Measurements from ENCODE around the gene PP2D1.

DNA sequence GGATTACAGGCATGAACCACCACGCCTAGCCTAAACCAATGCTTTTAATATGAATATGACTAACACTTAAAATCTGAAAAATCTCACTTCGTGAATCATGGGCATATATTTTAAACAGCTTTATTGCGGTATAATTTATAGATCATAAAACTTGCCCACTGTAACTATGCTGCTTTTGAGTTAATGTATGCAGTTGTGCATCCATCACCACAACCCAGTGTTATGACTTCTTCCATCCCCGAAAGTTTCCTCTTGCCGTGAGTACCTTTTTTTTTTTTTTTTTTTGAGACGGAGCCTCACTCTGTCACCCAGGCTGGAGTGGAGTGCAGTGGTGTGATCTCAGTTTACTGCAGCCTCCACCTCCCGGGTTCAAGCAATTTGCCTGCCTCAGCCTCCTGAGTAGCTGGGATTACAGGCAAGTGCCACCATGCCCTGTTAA, 35.3 kb upstream of the PP2D1 start:
- TF ChIP-seq, protein P1, sequence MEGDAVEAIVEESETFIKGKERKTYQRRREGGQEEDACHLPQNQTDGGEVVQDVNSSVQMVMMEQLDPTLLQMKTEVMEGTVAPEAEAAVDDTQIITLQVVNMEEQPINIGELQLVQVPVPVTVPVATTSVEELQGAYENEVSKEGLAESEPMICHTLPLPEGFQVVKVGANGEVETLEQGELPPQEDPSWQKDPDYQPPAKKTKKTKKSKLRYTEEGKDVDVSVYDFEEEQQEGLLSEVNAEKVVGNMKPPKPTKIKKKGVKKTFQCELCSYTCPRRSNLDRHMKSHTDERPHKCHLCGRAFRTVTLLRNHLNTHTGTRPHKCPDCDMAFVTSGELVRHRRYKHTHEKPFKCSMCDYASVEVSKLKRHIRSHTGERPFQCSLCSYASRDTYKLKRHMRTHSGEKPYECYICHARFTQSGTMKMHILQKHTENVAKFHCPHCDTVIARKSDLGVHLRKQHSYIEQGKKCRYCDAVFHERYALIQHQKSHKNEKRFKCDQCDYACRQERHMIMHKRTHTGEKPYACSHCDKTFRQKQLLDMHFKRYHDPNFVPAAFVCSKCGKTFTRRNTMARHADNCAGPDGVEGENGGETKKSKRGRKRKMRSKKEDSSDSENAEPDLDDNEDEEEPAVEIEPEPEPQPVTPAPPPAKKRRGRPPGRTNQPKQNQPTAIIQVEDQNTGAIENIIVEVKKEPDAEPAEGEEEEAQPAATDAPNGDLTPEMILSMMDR (IDR thresholded peaks at IDR 0.05), result no peak
- TF ChIP-seq EZH2phosphoT487 (IDR thresholded peaks at IDR 0.05; ENCODE audit: borderline replicate concordance, low read depth) (no peak), RFX5 (IDR thresholded peaks at IDR 0.05; ENCODE audit: low read length) (no peak), TAF1 (IDR thresholded peaks at IDR 0.05; ENCODE audit: borderline replicate concordance, low read depth, low read length) (no peak)
- TF ChIP-seq, protein P2, sequence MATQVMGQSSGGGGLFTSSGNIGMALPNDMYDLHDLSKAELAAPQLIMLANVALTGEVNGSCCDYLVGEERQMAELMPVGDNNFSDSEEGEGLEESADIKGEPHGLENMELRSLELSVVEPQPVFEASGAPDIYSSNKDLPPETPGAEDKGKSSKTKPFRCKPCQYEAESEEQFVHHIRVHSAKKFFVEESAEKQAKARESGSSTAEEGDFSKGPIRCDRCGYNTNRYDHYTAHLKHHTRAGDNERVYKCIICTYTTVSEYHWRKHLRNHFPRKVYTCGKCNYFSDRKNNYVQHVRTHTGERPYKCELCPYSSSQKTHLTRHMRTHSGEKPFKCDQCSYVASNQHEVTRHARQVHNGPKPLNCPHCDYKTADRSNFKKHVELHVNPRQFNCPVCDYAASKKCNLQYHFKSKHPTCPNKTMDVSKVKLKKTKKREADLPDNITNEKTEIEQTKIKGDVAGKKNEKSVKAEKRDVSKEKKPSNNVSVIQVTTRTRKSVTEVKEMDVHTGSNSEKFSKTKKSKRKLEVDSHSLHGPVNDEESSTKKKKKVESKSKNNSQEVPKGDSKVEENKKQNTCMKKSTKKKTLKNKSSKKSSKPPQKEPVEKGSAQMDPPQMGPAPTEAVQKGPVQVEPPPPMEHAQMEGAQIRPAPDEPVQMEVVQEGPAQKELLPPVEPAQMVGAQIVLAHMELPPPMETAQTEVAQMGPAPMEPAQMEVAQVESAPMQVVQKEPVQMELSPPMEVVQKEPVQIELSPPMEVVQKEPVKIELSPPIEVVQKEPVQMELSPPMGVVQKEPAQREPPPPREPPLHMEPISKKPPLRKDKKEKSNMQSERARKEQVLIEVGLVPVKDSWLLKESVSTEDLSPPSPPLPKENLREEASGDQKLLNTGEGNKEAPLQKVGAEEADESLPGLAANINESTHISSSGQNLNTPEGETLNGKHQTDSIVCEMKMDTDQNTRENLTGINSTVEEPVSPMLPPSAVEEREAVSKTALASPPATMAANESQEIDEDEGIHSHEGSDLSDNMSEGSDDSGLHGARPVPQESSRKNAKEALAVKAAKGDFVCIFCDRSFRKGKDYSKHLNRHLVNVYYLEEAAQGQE (IDR thresholded peaks at IDR 0.05; ENCODE audit: low read depth, low read length), result no peak
